HEK293 (cell line): ENCODE data around the gene MSI2.
A peak's percentile ranks its signal among the peaks of the same experiment; 100 is the strongest.

ENCODE experiments used
- CTCF ChIA-PET: fragments of 350-600 bp; formaldehyde crosslinking; extraction: SDS; loops from one replicate; lab custom pipeline; 2021; ENCODE audit warnings: antibody characterized with exemption; lab: Yijun Ruan, JAX
- POLR2A ChIA-PET: fragments of 300-600 bp; formaldehyde crosslinking; extraction: SDS; loops from one replicate; lab custom pipeline; 2020; ENCODE audit warnings: antibody characterized with exemption, inconsistent platforms; lab: Yijun Ruan, JAX
- H3K27ac ChIP-seq: fragments of 200-500 bp; sonication (Bioruptor generic); 2 replicates; pipeline ENCODE4 v1.5.1; 2014; ENCODE audit warnings: low read depth, low read length, control low read depth, inconsistent platforms; ENCODE audit errors: extremely low read depth
- H3K36me3 ChIP-seq, 2 experiments: fragments of 200-500 bp in 1 of 2; sonication (Bioruptor generic) in 1 of 2; 1 replicate in 1 of 2; 2 replicates in 1 of 2; pipeline ENCODE4 v1.5.1; 2014 to 2017; ENCODE audit warnings: inconsistent platforms in 2 of 2, low read length in 2 of 2; ENCODE audit not compliant: control insufficient read depth in 2 of 2, insufficient read depth in 1 of 2
- H3K4me1 ChIP-seq: fragments of 200-500 bp; sonication (Bioruptor generic); 2 replicates; pipeline ENCODE4 v1.5.1; 2014; ENCODE audit warnings: mild to moderate bottlenecking, low read length, inconsistent platforms; ENCODE audit not compliant: control insufficient read depth, insufficient read depth
- H3K4me3 ChIP-seq: 2 replicates; pipeline ENCODE4 v1.5.1; 2011; ENCODE audit warnings: low read depth, mild to moderate bottlenecking, control low read depth, low read length, moderate library complexity
- H3K9me3 ChIP-seq: fragments of 200-500 bp; sonication (Bioruptor generic); 2 replicates; pipeline ENCODE4 v1.5.1; 2014; ENCODE audit warnings: low read depth, low read length, inconsistent platforms; ENCODE audit not compliant: control insufficient read depth, insufficient read depth
- BCL11B ChIP-seq: fragments of 450-650 bp; formaldehyde crosslinking; IDR thresholded peaks from 2 replicates; pipeline ENCODE4 v1.5.1; 2016; ENCODE audit warnings: low read depth, missing biosample characterization, missing genetic modification characterization
- FEZF1 ChIP-seq: fragments of 450-650 bp; formaldehyde crosslinking; IDR thresholded peaks from 2 replicates; pipeline ENCODE4 v1.5.1; 2016; ENCODE audit warnings: missing biosample characterization, missing genetic modification characterization
- GLIS1 ChIP-seq: fragments of 450-650 bp; formaldehyde crosslinking; IDR thresholded peaks from 2 replicates; pipeline ENCODE4 v1.5.1; 2016; ENCODE audit warnings: missing biosample characterization, missing genetic modification characterization
- PRDM1 ChIP-seq: fragments of 450-650 bp; formaldehyde crosslinking; IDR thresholded peaks from 2 replicates; pipeline ENCODE4; 2016; ENCODE audit warnings: missing biosample characterization, missing genetic modification characterization
- SP7 ChIP-seq: fragments of 450-650 bp; formaldehyde crosslinking; IDR thresholded peaks from 2 replicates; pipeline ENCODE4 v1.5.1; 2016; ENCODE audit warnings: missing biosample characterization, missing genetic modification characterization
- WT1 ChIP-seq: fragments of 450-650 bp; formaldehyde crosslinking; IDR thresholded peaks from 2 replicates; pipeline ENCODE4 v1.5.1; 2016; ENCODE audit warnings: missing biosample characterization, missing genetic modification characterization
- ZBTB17 ChIP-seq: fragments of 450-650 bp; formaldehyde crosslinking; IDR thresholded peaks from 2 replicates; pipeline ENCODE4 v1.5.1; 2016; ENCODE audit warnings: missing biosample characterization, missing genetic modification characterization
- ZEB2 ChIP-seq: fragments of 450-650 bp; formaldehyde crosslinking; IDR thresholded peaks from 2 replicates; pipeline ENCODE4 v1.5.1; 2016; ENCODE audit warnings: missing biosample characterization, missing genetic modification characterization
- ZNF146 ChIP-seq: fragments of 450-650 bp; formaldehyde crosslinking; IDR thresholded peaks from 2 replicates; pipeline ENCODE4 v1.5.1; 2016; ENCODE audit warnings: missing biosample characterization, missing genetic modification characterization
- ZNF2 ChIP-seq: fragments of 450-650 bp; formaldehyde crosslinking; IDR thresholded peaks from 2 replicates; pipeline ENCODE4 v1.5.1; 2016; ENCODE audit warnings: missing biosample characterization, missing genetic modification characterization
- ZNF202 ChIP-seq: fragments of 450-650 bp; formaldehyde crosslinking; IDR thresholded peaks from 2 replicates; pipeline ENCODE4 v1.5.1; 2016; ENCODE audit warnings: missing biosample characterization, missing genetic modification characterization, borderline replicate concordance
- ZNF248 ChIP-seq: fragments of 450-650 bp; formaldehyde crosslinking; IDR thresholded peaks from 2 replicates; pipeline ENCODE4 v1.5.1; 2017; ENCODE audit warnings: missing biosample characterization, missing genetic modification characterization
- ZNF366 ChIP-seq: fragments of 450-650 bp; formaldehyde crosslinking; conservative IDR thresholded peaks from 2 replicates; pipeline ENCODE4 v1.5.1; 2016; ENCODE audit warnings: missing biosample characterization, missing genetic modification characterization
- ZNF473 ChIP-seq: fragments of 450-650 bp; formaldehyde crosslinking; IDR thresholded peaks from 2 replicates; pipeline ENCODE4 v1.5.1; 2017; ENCODE audit warnings: missing biosample characterization, missing genetic modification characterization
- ZNF510 ChIP-seq: fragments of 450-650 bp; formaldehyde crosslinking; IDR thresholded peaks from 2 replicates; pipeline ENCODE4 v1.5.1; 2018; ENCODE audit warnings: mild to moderate bottlenecking, missing genetic modification characterization, missing biosample characterization; ENCODE audit not compliant: insufficient replicate concordance
- ZNF529 ChIP-seq: fragments of 450-650 bp; formaldehyde crosslinking; IDR thresholded peaks from 2 replicates; pipeline ENCODE4 v1.5.1; 2017; ENCODE audit warnings: missing genetic modification characterization, missing biosample characterization; ENCODE audit not compliant: insufficient replicate concordance
- ZNF548 ChIP-seq: fragments of 450-650 bp; formaldehyde crosslinking; IDR thresholded peaks from 2 replicates; pipeline ENCODE4 v1.5.1; 2016; ENCODE audit warnings: missing biosample characterization, missing genetic modification characterization
- ZNF549 ChIP-seq: fragments of 450-650 bp; IDR thresholded peaks from 2 replicates; pipeline ENCODE4 v1.5.1; 2018; ENCODE audit warnings: missing biosample characterization, missing genetic modification characterization, mild to moderate bottlenecking, inconsistent platforms, moderate library complexity
- ZNF558 ChIP-seq: fragments of 450-650 bp; formaldehyde crosslinking; IDR thresholded peaks from 2 replicates; pipeline ENCODE4 v1.5.1; 2016; ENCODE audit warnings: missing biosample characterization, missing genetic modification characterization
- ZNF560 ChIP-seq: fragments of 450-650 bp; formaldehyde crosslinking; IDR thresholded peaks from 2 replicates; pipeline ENCODE4 v1.5.1; 2017; ENCODE audit warnings: missing biosample characterization, missing genetic modification characterization, borderline replicate concordance
- ZNF561 ChIP-seq: fragments of 450-650 bp; IDR thresholded peaks from 2 replicates; pipeline ENCODE4 v1.5.1; 2018; ENCODE audit warnings: missing biosample characterization, missing genetic modification characterization, borderline replicate concordance
- ZNF571 ChIP-seq: fragments of 450-650 bp; formaldehyde crosslinking; IDR thresholded peaks from 2 replicates; pipeline ENCODE4 v1.5.0; 2017; ENCODE audit warnings: missing biosample characterization, missing genetic modification characterization
- ZNF654 ChIP-seq: fragments of 450-650 bp; formaldehyde crosslinking; IDR thresholded peaks from 2 replicates; pipeline ENCODE4 v1.5.1; 2016; ENCODE audit warnings: low read depth, missing biosample characterization, missing genetic modification characterization
- ZNF76 ChIP-seq: fragments of 450-650 bp; formaldehyde crosslinking; IDR thresholded peaks from 2 replicates; pipeline ENCODE4; 2016; ENCODE audit warnings: low read depth, missing biosample characterization, missing genetic modification characterization, borderline replicate concordance
- ZNF791 ChIP-seq: fragments of 450-650 bp; formaldehyde crosslinking; IDR thresholded peaks from 2 replicates; pipeline ENCODE4 v1.5.1; 2016; ENCODE audit warnings: missing biosample characterization, missing genetic modification characterization
- ZSCAN23 ChIP-seq: fragments of 450-650 bp; formaldehyde crosslinking; IDR thresholded peaks from 2 replicates; pipeline ENCODE4 v1.5.1; 2016; ENCODE audit warnings: missing biosample characterization, missing genetic modification characterization
- TF ChIP-seq, protein P1 (sequence below): fragments of 450-650 bp; formaldehyde crosslinking; IDR thresholded peaks from 2 replicates; pipeline ENCODE4 v1.5.1; 2017; ENCODE audit warnings: missing biosample characterization, missing genetic modification characterization
- TF ChIP-seq, protein P2 (sequence below): fragments of 450-650 bp; formaldehyde crosslinking; IDR thresholded peaks from 2 replicates; pipeline ENCODE4 v1.5.1; 2016; ENCODE audit warnings: missing biosample characterization, missing genetic modification characterization
- TF ChIP-seq, protein P3 (sequence below): fragments of 450-650 bp; IDR thresholded peaks from 2 replicates; pipeline ENCODE4 v1.5.1; 2018; ENCODE audit warnings: missing biosample characterization, mild to moderate bottlenecking, missing genetic modification characterization
- TF ChIP-seq, protein P4 (sequence below): fragments of 450-650 bp; formaldehyde crosslinking; conservative IDR thresholded peaks from 2 replicates; pipeline ENCODE4 v1.5.1; 2016; ENCODE audit warnings: low read depth, missing biosample characterization, missing genetic modification characterization

The MSI2 gene

DNA sequence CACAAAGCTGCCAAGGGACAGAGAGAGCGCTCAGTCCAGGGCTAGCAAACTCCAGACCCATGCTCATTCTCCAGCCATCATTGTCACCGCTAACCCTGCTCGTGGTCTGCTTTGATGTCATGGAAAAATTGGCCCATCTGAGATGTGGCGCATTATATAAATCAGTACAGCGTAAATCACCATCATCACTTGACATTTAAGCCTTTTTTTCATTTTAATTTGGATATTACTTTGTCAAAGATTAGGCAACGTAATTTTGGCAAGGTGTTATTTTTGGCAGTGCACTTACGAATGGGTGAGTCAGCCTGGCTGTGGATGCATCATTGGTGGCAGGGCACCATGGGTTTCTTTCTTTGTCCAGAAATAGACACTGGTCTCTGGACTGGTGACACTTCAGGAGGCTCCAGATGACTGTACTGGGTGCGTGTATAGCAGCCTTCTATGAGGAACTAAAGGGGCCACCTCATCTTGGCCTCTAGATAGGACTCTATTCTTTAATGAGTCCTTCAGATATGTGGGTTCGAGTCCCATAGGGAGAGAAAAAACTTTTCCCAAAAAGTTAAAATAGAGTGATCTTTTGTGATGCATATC lies 166.3 kb downstream of the MSI2 start:
- POLR2A ChIA-PET, result no interaction called here
- CTCF ChIA-PET, result interaction anchor here (0.7 kb wide), 1 partner anchor 111 kb away, joined by 3 read pairs; no protein-coding TSS in a partner anchor
- Histone ChIP-seq H3K9me3 (no peaks in the 10 kb centered on the region), H3K4me1 (peaks cover 26% of the 10 kb centered on the region), H3K4me3 (no peak overlapping the region), H3K27ac (no peak overlapping the region), H3K36me3 (no peaks in the 10 kb centered on the region)
- no peak for TF ChIP-seq ZNF248 (tag by site-specific recombination)
- TF ChIP-seq ZNF560 (tag by site-specific recombination), result no peak
- TF ChIP-seq, protein P1, sequence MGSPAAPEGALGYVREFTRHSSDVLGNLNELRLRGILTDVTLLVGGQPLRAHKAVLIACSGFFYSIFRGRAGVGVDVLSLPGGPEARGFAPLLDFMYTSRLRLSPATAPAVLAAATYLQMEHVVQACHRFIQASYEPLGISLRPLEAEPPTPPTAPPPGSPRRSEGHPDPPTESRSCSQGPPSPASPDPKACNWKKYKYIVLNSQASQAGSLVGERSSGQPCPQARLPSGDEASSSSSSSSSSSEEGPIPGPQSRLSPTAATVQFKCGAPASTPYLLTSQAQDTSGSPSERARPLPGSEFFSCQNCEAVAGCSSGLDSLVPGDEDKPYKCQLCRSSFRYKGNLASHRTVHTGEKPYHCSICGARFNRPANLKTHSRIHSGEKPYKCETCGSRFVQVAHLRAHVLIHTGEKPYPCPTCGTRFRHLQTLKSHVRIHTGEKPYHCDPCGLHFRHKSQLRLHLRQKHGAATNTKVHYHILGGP (tag by site-specific recombination), result no peak
- peak; percentile 74 for TF ChIP-seq FEZF1 (tag by site-specific recombination)
- TF ChIP-seq ZNF2 (tag by site-specific recombination), result 0 out of 2 replicates have a peak, but pooled peaks have one; percentile 59
- TF ChIP-seq ZNF548 (tag by site-specific recombination), result no peak
- no peak for TF ChIP-seq ZNF202
- no peak for TF ChIP-seq BCL11B (tag by site-specific recombination)
- TF ChIP-seq ZNF366, result peak; percentile 72
- peak; percentile 62 for TF ChIP-seq ZNF529 (tag by site-specific recombination)
- TF ChIP-seq ZNF549 (tag by site-specific recombination), result no peak
- no peak for TF ChIP-seq ZNF791 (tag by site-specific recombination)
- no peak for TF ChIP-seq PRDM1 (tag by site-specific recombination)
- TF ChIP-seq ZNF146, result no peak
- TF ChIP-seq ZSCAN23 (tag by site-specific recombination), result no peak
- TF ChIP-seq, protein P2, sequence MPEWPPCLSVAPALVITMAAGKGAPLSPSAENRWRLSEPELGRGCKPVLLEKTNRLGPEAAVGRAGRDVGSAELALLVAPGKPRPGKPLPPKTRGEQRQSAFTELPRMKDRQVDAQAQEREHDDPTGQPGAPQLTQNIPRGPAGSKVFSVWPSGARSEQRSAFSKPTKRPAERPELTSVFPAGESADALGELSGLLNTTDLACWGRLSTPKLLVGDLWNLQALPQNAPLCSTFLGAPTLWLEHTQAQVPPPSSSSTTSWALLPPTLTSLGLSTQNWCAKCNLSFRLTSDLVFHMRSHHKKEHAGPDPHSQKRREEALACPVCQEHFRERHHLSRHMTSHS, result no peak
- no peak for TF ChIP-seq ZNF571 (tag by site-specific recombination)
- TF ChIP-seq ZBTB17 (tag by site-specific recombination), result 0 out of 2 replicates have a peak, but pooled peaks have one; percentile 26
- TF ChIP-seq ZNF473 (tag by site-specific recombination), result no peak
- 0 out of 2 replicates have a peak, but pooled peaks have one; percentile 18 for TF ChIP-seq ZNF558
- peak; percentile 62; the same call in 1 of the 2 replicates for TF ChIP-seq ZEB2
- TF ChIP-seq SP7 (tag by site-specific recombination), result peak; percentile 77
- no peak for TF ChIP-seq WT1 (tag by site-specific recombination)
- no peak for TF ChIP-seq ZNF510
- no peak; the same call in 1 of the 2 replicates for TF ChIP-seq ZNF76
- TF ChIP-seq, protein P3, sequence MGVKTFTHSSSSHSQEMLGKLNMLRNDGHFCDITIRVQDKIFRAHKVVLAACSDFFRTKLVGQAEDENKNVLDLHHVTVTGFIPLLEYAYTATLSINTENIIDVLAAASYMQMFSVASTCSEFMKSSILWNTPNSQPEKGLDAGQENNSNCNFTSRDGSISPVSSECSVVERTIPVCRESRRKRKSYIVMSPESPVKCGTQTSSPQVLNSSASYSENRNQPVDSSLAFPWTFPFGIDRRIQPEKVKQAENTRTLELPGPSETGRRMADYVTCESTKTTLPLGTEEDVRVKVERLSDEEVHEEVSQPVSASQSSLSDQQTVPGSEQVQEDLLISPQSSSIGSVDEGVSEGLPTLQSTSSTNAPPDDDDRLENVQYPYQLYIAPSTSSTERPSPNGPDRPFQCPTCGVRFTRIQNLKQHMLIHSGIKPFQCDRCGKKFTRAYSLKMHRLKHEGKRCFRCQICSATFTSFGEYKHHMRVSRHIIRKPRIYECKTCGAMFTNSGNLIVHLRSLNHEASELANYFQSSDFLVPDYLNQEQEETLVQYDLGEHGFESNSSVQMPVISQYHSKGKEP (tag by site-specific recombination), result no peak
- no peak for TF ChIP-seq ZNF654
- TF ChIP-seq, protein P4, sequence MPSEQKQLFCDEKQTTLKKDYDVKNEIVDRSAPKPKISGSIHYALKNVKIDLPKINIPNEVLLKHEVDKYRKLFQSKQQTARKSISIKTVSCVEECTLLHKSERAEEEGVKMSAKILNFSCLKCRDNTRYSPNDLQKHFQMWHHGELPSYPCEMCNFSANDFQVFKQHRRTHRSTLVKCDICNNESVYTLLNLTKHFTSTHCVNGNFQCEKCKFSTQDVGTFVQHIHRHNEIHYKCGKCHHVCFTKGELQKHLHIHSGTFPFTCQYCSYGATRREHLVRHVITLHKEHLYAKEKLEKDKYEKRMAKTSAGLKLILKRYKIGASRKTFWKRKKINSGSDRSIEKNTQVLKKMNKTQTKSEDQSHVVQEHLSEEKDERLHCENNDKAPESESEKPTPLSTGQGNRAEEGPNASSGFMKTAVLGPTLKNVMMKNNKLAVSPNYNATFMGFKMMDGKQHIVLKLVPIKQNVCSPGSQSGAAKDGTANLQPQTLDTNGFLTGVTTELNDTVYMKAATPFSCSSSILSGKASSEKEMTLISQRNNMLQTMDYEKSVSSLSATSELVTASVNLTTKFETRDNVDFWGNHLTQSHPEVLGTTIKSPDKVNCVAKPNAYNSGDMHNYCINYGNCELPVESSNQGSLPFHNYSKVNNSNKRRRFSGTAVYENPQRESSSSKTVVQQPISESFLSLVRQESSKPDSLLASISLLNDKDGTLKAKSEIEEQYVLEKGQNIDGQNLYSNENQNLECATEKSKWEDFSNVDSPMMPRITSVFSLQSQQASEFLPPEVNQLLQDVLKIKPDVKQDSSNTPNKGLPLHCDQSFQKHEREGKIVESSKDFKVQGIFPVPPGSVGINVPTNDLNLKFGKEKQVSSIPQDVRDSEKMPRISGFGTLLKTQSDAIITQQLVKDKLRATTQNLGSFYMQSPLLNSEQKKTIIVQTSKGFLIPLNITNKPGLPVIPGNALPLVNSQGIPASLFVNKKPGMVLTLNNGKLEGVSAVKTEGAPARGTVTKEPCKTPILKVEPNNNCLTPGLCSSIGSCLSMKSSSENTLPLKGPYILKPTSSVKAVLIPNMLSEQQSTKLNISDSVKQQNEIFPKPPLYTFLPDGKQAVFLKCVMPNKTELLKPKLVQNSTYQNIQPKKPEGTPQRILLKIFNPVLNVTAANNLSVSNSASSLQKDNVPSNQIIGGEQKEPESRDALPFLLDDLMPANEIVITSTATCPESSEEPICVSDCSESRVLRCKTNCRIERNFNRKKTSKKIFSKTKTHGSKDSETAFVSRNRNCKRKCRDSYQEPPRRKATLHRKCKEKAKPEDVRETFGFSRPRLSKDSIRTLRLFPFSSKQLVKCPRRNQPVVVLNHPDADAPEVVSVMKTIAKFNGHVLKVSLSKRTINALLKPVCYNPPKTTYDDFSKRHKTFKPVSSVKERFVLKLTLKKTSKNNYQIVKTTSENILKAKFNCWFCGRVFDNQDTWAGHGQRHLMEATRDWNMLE (tag by site-specific recombination), result 0 out of 2 replicates have a peak, but pooled peaks have one; percentile 24
- no peak for TF ChIP-seq ZNF561 (tag by site-specific recombination)
- TF ChIP-seq GLIS1, result 0 out of 2 replicates have a peak, but pooled peaks have one; percentile 5
